GM21515 (cell line): ENCODE measurements around the gene CH25H.

ENCODE experiments used
- ATAC-seq: cut with Tn5 transposase; IDR thresholded peaks from one replicate; pipeline ENCODE4 v1.9.1; 2021; ENCODE audit not compliant: unreplicated experiment

CH25H gene

GRCh38 chr10:89159761-89160160 lies 47.4 kb downstream of the CH25H start:
- no peak for ATAC-seq

DNA sequence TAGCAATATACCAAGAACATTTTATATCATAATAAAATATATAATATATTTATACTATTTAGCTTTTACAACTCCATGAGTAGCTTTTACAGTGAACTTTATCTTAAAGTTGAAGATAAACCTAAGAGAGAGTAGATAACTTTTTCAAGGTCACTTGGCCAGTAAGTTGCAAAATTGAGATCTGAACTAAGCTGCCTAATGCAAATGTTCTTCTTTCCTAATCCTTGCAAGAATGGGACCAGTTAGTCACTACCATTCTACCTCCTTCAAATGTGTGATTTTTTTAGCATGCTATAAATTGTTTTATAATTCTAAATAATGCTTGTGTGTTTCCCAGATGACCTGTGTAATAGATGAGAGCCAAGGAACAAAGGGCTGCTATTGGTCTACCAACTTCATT lies 47.8 kb downstream of the CH25H start:
- ATAC-seq: no peak

DNA sequence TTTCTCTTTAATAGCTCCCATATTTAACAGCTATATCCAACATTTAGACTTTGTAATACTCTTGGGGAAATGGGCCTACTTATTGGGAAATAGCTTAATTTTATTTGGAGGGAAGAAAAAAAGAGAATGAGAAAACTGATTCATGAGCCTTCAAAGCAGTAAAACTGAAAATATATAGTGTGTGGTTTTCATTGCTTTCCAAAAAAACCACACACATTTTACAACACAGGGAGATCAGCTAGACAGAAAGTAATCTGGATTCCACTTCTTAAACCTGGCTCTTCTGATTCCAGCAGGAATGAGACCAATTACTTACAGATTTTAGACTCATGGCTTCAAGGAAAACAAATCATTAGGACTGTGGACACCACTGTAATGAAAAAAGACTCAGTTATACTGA lies 48.7 kb downstream of the CH25H start:
- ATAC-seq: no peak

- ATAC-seq: no peak
Observed at GRCh38 chr10:89156161-89156835, 50.8 kb downstream of the CH25H start.
